Upper lobe of right lung (tissue), 1 donor: Measurements from ENCODE around the gene EPB41L2. TPM values are rescaled to one million over a fixed set of nuclear protein-coding genes. Genes with fewer than 3 reads are reported as not detected.

Experiments
- ATAC-seq: fragments of 200-7000 bp; cut with Tn5 transposase; one replicate; pipeline ENCODE4 v1.9.1; 2020; ENCODE audit warnings: mild to moderate bottlenecking, moderate library complexity
- DNase-seq: peaks from one replicate; pipeline ENCODE4 v3.0.0-alpha.2; 2020
- H3K27ac ChIP-seq: fragments of 200-600 bp; one replicate; pipeline ENCODE4 v1.8.0; 2022
- H3K27me3 ChIP-seq: fragments of 200-600 bp; one replicate; pipeline ENCODE4 v1.8.0; 2022; ENCODE audit warnings: mild to moderate bottlenecking
- H3K36me3 ChIP-seq: fragments of 200-600 bp; one replicate; pipeline ENCODE4 v1.8.0; 2022
- H3K4me1 ChIP-seq: fragments of 200-600 bp; one replicate; pipeline ENCODE4 v1.8.0; 2022
- H3K4me3 ChIP-seq: fragments of 200-600 bp; one replicate; pipeline ENCODE4 v1.8.0; 2022; ENCODE audit warnings: mild to moderate bottlenecking
- H3K9me3 ChIP-seq: fragments of 200-600 bp; one replicate; pipeline ENCODE4 v1.8.0; 2022
- CTCF ChIP-seq: fragments of 200-600 bp; IDR thresholded peaks from one replicate; pipeline ENCODE4 v1.8.0; 2022; ENCODE audit warnings: antibody characterized with exemption
- intact Hi-C: fragments of 100-400 bp; cut with DNase I; formaldehyde crosslinking; loops from one replicate; pipeline ENCODE4 v1.11.0; 2022
- total RNA-seq: library from RNA; stranded (reverse); fragmentation: NEBNext Ultra II Directional; extraction: Animal tissue kit (Norgen Biotek cat#: 25700); gene quantifications from one replicate; pipeline ENCODE4 v1.2.1, GENCODE V29; 2021
- donor health status: DM: no; HTN: yes; CAD: no; lungs with severe emphysema.

EPB41L2 gene
- total RNA-seq, 1 donor from 2014 or later = 174 TPM

GRCh38 chr6:130932438-130932837 lies 130.6 kb downstream of the EPB41L2 start:
- H3K27ac ChIP-seq = no peak overlapping the region
- DNase-seq = no peak
- TF ChIP-seq CTCF = no peak
- intact Hi-C loops = no loop called here
- H3K27me3 ChIP-seq = no peaks in the 10 kb centered on the region
- no peak overlapping the region for H3K4me3 ChIP-seq
- peaks cover 26% of the 10 kb centered on the region for H3K4me1 ChIP-seq
- no peaks in the 10 kb centered on the region for H3K36me3 ChIP-seq
- no peaks in the 10 kb centered on the region for H3K9me3 ChIP-seq
- no peak for ATAC-seq

GRCh38 chr6:130931683-130932082 lies 131.4 kb downstream of the EPB41L2 start:
- TF ChIP-seq CTCF = no peak
- Histone ChIP-seq H3K4me1 (peaks cover 26% of the 10 kb centered on the region), H3K36me3 (no peaks in the 10 kb centered on the region), H3K9me3 (no peaks in the 10 kb centered on the region), H3K27me3 (no peaks in the 10 kb centered on the region), H3K27ac (no peak overlapping the region), H3K4me3 (no peak overlapping the region)
- intact Hi-C loops = no loop called here
- ATAC-seq (peak; percentile 46), DNase-seq (no peak)

- H3K27ac ChIP-seq = peak overlapping the region; percentile 26
- peaks cover 16% of the 10 kb centered on the region for H3K4me1 ChIP-seq
- intact Hi-C loops = no loop called here
- no peak overlapping the region for H3K4me3 ChIP-seq
- H3K27me3 ChIP-seq = no peaks in the 10 kb centered on the region
- DNase-seq (no peak), ATAC-seq (no peak)
- no peak for TF ChIP-seq CTCF
- no peaks in the 10 kb centered on the region for H3K9me3 ChIP-seq
- H3K36me3 ChIP-seq = no peaks in the 10 kb centered on the region
These were observed 133.9 kb downstream of the EPB41L2 start for GRCh38 chr6:130929036-130929678.

GRCh38 chr6:130928158-130928912 lies 134.7 kb downstream of the EPB41L2 start:
- ATAC-seq = peak; percentile 83
- H3K36me3 ChIP-seq = no peaks in the 10 kb centered on the region
- TF ChIP-seq CTCF = no peak
- H3K4me3 ChIP-seq = no peak overlapping the region
- H3K9me3 ChIP-seq = no peaks in the 10 kb centered on the region
- peak overlapping the region; percentile 26 for H3K27ac ChIP-seq
- H3K27me3 ChIP-seq = no peaks in the 10 kb centered on the region
- H3K4me1 ChIP-seq = peaks cover 15% of the 10 kb centered on the region
- no peak for DNase-seq
- intact Hi-C loops = no loop called here

GRCh38 chr6:130927305-130927704 lies 135.7 kb downstream of the EPB41L2 start:
- no peak overlapping the region for H3K4me3 ChIP-seq
- peaks cover 12% of the 10 kb centered on the region for H3K4me1 ChIP-seq
- no peak overlapping the region for H3K27ac ChIP-seq
- no peaks in the 10 kb centered on the region for H3K27me3 ChIP-seq
- no peak for DNase-seq
- no peaks in the 10 kb centered on the region for H3K9me3 ChIP-seq
- intact Hi-C loops = no loop called here
- no peaks in the 10 kb centered on the region for H3K36me3 ChIP-seq
- ATAC-seq = no peak
- no peak for TF ChIP-seq CTCF
